ENCODE measurements around the gene ERAP2.

ERAP2 gene

GRCh38 chr5:96943799-96944198 lies 67.5 kb downstream of the ERAP2 start:
- Histone ChIP-seq H3K27me3 (ENCODE audit: insufficient read depth, poor library complexity, severe bottlenecking) (no peaks in the 10 kb centered on the region), H3K36me3 (ENCODE audit: low read depth) (peaks cover 4% of the 10 kb centered on the region; the same call in 1 of the 2 replicates), H3K27ac (ENCODE audit: poor library complexity, severe bottlenecking) (no peak overlapping the region), H3K9me3 (ENCODE audit: severe bottlenecking) (no peaks in the 10 kb centered on the region), H3K4me3 (ENCODE audit: severe bottlenecking) (no peak overlapping the region), H3K4me1 (ENCODE audit: insufficient read depth, poor library complexity, severe bottlenecking) (peaks cover 4% of the 10 kb centered on the region)
- DNase-seq (ENCODE audit: low spot score) (no peak), ATAC-seq (ENCODE audit: low read depth) (no peak; the same call in 2 of the 3 replicates)
- TF ChIP-seq, protein P1, sequence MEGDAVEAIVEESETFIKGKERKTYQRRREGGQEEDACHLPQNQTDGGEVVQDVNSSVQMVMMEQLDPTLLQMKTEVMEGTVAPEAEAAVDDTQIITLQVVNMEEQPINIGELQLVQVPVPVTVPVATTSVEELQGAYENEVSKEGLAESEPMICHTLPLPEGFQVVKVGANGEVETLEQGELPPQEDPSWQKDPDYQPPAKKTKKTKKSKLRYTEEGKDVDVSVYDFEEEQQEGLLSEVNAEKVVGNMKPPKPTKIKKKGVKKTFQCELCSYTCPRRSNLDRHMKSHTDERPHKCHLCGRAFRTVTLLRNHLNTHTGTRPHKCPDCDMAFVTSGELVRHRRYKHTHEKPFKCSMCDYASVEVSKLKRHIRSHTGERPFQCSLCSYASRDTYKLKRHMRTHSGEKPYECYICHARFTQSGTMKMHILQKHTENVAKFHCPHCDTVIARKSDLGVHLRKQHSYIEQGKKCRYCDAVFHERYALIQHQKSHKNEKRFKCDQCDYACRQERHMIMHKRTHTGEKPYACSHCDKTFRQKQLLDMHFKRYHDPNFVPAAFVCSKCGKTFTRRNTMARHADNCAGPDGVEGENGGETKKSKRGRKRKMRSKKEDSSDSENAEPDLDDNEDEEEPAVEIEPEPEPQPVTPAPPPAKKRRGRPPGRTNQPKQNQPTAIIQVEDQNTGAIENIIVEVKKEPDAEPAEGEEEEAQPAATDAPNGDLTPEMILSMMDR (IDR thresholded peaks at IDR 0.05; ENCODE audit: poor library complexity, severe bottlenecking) = no peak

DNA sequence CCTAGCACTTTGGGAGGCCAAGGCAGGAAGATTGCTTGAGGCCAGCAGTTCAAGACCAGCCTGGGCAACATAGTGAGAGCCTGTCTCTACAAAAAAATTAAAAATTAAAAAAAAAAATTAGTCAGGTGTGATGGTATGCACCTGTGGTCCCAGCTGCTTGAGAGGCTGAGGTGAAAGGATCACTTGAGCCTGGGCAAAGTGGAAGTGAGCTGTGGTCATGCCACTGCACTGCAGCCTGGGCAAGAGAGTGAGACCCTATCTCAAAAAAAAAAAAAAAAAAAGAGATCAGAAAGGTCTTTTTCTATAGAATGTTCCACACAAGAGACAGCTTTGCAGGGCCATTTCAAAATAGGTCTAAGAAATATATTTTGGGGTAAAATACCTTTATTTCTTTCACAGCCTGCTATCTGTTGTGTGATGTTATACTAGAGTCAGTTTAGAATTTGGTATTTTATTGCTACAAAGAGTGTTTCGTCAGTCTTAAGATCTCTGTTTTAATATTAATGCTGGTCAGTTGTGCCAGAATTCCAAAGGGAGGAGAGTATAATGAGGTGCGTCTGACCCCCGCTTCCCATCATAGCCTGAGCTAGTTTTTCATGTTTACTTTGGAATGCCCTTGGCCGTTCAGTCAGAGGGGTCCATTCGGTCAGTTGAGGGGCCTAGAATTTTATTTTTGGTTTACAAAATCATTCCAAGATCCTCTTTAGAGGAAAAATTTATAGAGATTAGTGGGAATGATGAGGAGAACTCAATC lies 69.0 kb downstream of the ERAP2 start:
- TF ChIP-seq, protein P1 (IDR thresholded peaks at IDR 0.05; ENCODE audit: poor library complexity, severe bottlenecking) = no peak
- DNase-seq (ENCODE audit: low spot score) (no peak), ATAC-seq (ENCODE audit: low read depth) (no peak)
- no peaks in the 10 kb centered on the region for H3K27me3 ChIP-seq (ENCODE audit: insufficient read depth, poor library complexity, severe bottlenecking)
- H3K4me3 ChIP-seq (ENCODE audit: severe bottlenecking) = no peak overlapping the region
- H3K4me1 ChIP-seq (ENCODE audit: insufficient read depth, poor library complexity, severe bottlenecking) = peaks cover 4% of the 10 kb centered on the region
- H3K27ac ChIP-seq (ENCODE audit: poor library complexity, severe bottlenecking) = no peak overlapping the region
- no peaks in the 10 kb centered on the region for H3K9me3 ChIP-seq (ENCODE audit: severe bottlenecking)
- H3K36me3 ChIP-seq (ENCODE audit: low read depth) = peaks cover 4% of the 10 kb centered on the region; the same call in 1 of the 2 replicates

GRCh38 chr5:96946381-96946780 lies 70.1 kb downstream of the ERAP2 start:
- no peaks in the 10 kb centered on the region for H3K9me3 ChIP-seq (ENCODE audit: severe bottlenecking)
- no peak for ATAC-seq (ENCODE audit: low read depth)
- no peaks in the 10 kb centered on the region; the same call in 1 of the 2 replicates for H3K36me3 ChIP-seq (ENCODE audit: low read depth)

DNA sequence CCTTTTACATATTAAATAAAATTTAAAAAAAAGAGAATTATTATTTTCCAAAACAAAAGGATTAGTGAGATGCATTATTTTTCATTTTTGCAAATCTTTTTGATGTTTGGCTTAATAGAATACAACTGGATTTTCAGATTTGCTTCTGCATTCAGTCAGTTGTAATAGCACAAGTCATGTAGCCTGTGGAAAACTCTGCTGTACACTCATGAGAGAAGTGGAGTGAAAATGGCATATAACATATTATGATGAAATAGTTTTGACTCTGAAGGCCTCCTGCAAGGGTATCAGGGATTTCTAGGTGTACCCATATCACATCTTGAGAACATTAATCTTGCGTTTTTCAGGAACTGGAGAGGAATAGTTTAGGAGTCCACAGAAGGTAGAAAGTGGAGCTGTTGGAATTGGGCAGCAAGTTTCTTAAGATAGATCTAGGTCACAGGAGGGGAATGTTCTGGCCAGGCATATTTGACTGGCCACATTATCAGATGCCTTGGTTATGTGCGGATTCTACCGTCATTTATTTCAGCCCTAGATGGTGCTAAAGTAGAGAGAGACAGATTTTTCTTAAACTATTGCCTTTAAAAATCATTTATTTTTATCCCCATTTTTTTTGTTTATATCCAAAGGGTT lies 75.9 kb downstream of the ERAP2 start:
- TF ChIP-seq, protein P1 (IDR thresholded peaks at IDR 0.05; ENCODE audit: poor library complexity, severe bottlenecking) = no peak
- no peak overlapping the region for H3K4me3 ChIP-seq (ENCODE audit: severe bottlenecking)
- no peak overlapping the region for H3K27ac ChIP-seq (ENCODE audit: poor library complexity, severe bottlenecking)
- DNase-seq (ENCODE audit: low spot score) = no peak
- ATAC-seq (ENCODE audit: low read depth) = no peak
- H3K36me3 ChIP-seq (ENCODE audit: low read depth) = no peaks in the 10 kb centered on the region; the same call in 1 of the 2 replicates
- no peaks in the 10 kb centered on the region for H3K27me3 ChIP-seq (ENCODE audit: insufficient read depth, poor library complexity, severe bottlenecking)
- no peaks in the 10 kb centered on the region for H3K4me1 ChIP-seq (ENCODE audit: insufficient read depth, poor library complexity, severe bottlenecking)
- no peaks in the 10 kb centered on the region for H3K9me3 ChIP-seq (ENCODE audit: severe bottlenecking)

More at GRCh38 chr5:96946381-96946780, 70.1 kb downstream of the ERAP2 start:
- Histone ChIP-seq H3K4me3 (ENCODE audit: severe bottlenecking) (no peak overlapping the region), H3K27me3 (ENCODE audit: insufficient read depth, poor library complexity, severe bottlenecking) (no peaks in the 10 kb centered on the region), H3K4me1 (ENCODE audit: insufficient read depth, poor library complexity, severe bottlenecking) (peaks cover 4% of the 10 kb centered on the region), H3K27ac (ENCODE audit: poor library complexity, severe bottlenecking) (no peak overlapping the region)
- DNase-seq (ENCODE audit: low spot score) = no peak
- TF ChIP-seq, protein P1 (IDR thresholded peaks at IDR 0.05; ENCODE audit: poor library complexity, severe bottlenecking) = no peak

Measured in RWPE2 (cell line).